Vagina (tissue), 2 donors: ENCODE data around the gene IFI6.

ENCODE experiments used
- CTCF ChIP-seq, 3 experiments: fragments of 450-650 bp in 2 of 3; fragments of 200-600 bp in 1 of 3; sonication (generic) in 1 of 3; IDR thresholded peaks; one replicate each; pipeline ENCODE4 v1.5.1; 2017 to 2019; ENCODE audit warnings: antibody characterized with exemption in 3 of 3, mild to moderate bottlenecking in 2 of 3, moderate library complexity in 2 of 3
- POLR2A ChIP-seq, 2 donors: fragments of 450-650 bp; IDR thresholded peaks; one replicate each; pipeline ENCODE4 v1.6.1; 2017; ENCODE audit warnings: antibody characterized with exemption in 2 of 2, mild to moderate bottlenecking in 2 of 2, moderate library complexity in 2 of 2
- POLR2AphosphoS5 ChIP-seq, 2 donors: sonication (generic); formaldehyde crosslinking; IDR thresholded peaks; one replicate each; pipeline ENCODE4 v1.9.0; 2017; ENCODE audit warnings: antibody characterized with exemption in 2 of 2, mild to moderate bottlenecking in 2 of 2, low read depth in 1 of 2; ENCODE audit not compliant: insufficient read depth in 1 of 2

GRCh38 chr1:27650539-27651175 lies 21.3 kb downstream of the IFI6 start:
- TF ChIP-seq CTCF (IDR thresholded peaks at IDR 0.05) (no peak), POLR2A (IDR thresholded peaks at IDR 0.05) (no peak), POLR2AphosphoS5 (IDR thresholded peaks at IDR 0.05; ENCODE audit: insufficient read depth in 1 of 2, low read depth in 1 of 2) (no peak)
